Karpas-422 (cell line): ENCODE data around the gene SCUBE1. TPM values are rescaled to one million over a fixed set of nuclear protein-coding genes. Genes with fewer than 3 reads are reported as not detected.
A peak's percentile ranks its signal among the peaks of the same experiment; 100 is the strongest.

ENCODE experiments used
- DNase-seq: peaks from one replicate; pipeline ENCODE4 v3.0.0-alpha.2; 2015
- H2AFZ ChIP-seq: fragments of 200-600 bp; sonication (generic); 2 replicates; pipeline ENCODE4 v1.6.1; 2014; ENCODE audit warnings: antibody characterized with exemption, low read length, mixed read lengths
- H3K27ac ChIP-seq: fragments of 200-600 bp; sonication (generic); 2 replicates; pipeline ENCODE4 v1.5.1; 2014; ENCODE audit warnings: mild to moderate bottlenecking, low read length, moderate library complexity
- H3K27me3 ChIP-seq: fragments of 200-600 bp; sonication (generic); 2 replicates; pipeline ENCODE4 v1.6.1; 2014; ENCODE audit warnings: low read length, mixed read lengths
- H3K36me3 ChIP-seq: fragments of 200-600 bp; sonication (generic); 2 replicates; pipeline ENCODE4 v1.6.1; 2014; ENCODE audit warnings: low read length, mixed read lengths; ENCODE audit not compliant: insufficient read depth
- H3K4me1 ChIP-seq: fragments of 200-600 bp; sonication (generic); 2 replicates; pipeline ENCODE4 v1.6.1; 2014; ENCODE audit warnings: mild to moderate bottlenecking, low read length, mixed read lengths
- H3K4me2 ChIP-seq: fragments of 200-600 bp; sonication (generic); 2 replicates; pipeline ENCODE4 v1.6.1; 2014; ENCODE audit warnings: low read length, low read depth, mild to moderate bottlenecking; ENCODE audit not compliant: poor library complexity, severe bottlenecking
- H3K4me3 ChIP-seq: fragments of 200-600 bp; sonication (generic); 2 replicates; pipeline ENCODE4 v1.5.1; 2014; ENCODE audit warnings: mild to moderate bottlenecking, antibody characterized with exemption, low read length, mixed read lengths
- H3K79me2 ChIP-seq: fragments of 200-600 bp; sonication (generic); 2 replicates; pipeline ENCODE4 v1.6.1; 2014; ENCODE audit warnings: mild to moderate bottlenecking, low read length, mixed read lengths
- H3K9ac ChIP-seq: fragments of 200-600 bp; sonication (generic); 2 replicates; pipeline ENCODE4 v1.6.0; 2014; ENCODE audit warnings: low read length
- H3K9me2 ChIP-seq: fragments of 200-600 bp; sonication (generic), shearing (Covaris generic); replicated peaks from 2 replicates; pipeline ENCODE4 v1.6.0; 2014; ENCODE audit warnings: mild to moderate bottlenecking, low read length, moderate library complexity; ENCODE audit not compliant: insufficient read depth
- H3K9me3 ChIP-seq: fragments of 300-700, 200-600 bp; sonication (generic); 2 replicates; pipeline ENCODE4 v1.6.1; 2014; ENCODE audit warnings: low read length, mixed read lengths
- H4K20me1 ChIP-seq: fragments of 200-600 bp; sonication (generic); 2 replicates; pipeline ENCODE4 v1.6.1; 2014; ENCODE audit warnings: mild to moderate bottlenecking, antibody characterized with exemption, low read length, low read depth; ENCODE audit not compliant: insufficient read depth
- total RNA-seq: library from RNA; depleted of rRNA; stranded (reverse); fragments of >200 nt; shearing (Covaris generic); gene quantifications from 2 replicates; pipeline ENCODE4 v1.2.3, GENCODE V29; 2014; ENCODE audit warnings: low replicate concordance

SCUBE1 gene
- total RNA-seq, 1 experiment from 2014 or later = not detected

DNA sequence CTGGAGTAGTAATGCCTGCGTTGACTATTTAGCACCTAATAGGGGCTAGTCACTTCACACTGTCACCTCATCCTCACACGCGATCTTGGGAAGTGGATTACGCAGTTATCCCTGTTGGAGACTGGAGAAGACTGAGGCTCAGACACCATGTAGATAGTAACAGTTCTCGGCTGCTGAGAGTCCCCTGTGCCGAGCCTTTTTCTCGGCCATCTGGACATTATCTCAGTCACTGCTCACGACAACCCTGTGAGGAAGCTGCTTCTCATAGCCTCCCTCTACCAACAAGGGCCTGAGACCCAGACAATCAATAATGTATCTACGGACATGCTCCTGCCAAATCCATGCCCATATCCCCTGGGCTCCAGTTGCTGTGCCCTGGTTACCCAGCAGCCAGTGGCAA, 25.9 kb downstream of the SCUBE1 start:
- H3K79me2 ChIP-seq = no peaks in the 10 kb centered on the region
- no peak overlapping the region for H3K27ac ChIP-seq
- H3K36me3 ChIP-seq = no peaks in the 10 kb centered on the region
- H3K27me3 ChIP-seq = no peaks in the 10 kb centered on the region
- H3K4me2 ChIP-seq = no peak overlapping the region
- H2AFZ ChIP-seq = no peak overlapping the region
- H3K4me3 ChIP-seq = no peak overlapping the region
- H3K9ac ChIP-seq = no peak overlapping the region
- H3K9me3 ChIP-seq = no peaks in the 10 kb centered on the region
- peaks cover 58% of the 10 kb centered on the region for H3K4me1 ChIP-seq
- H3K9me2 ChIP-seq = no peaks in the 10 kb centered on the region
- no peaks in the 10 kb centered on the region; the same call in 1 of the 2 replicates for H4K20me1 ChIP-seq
- DNase-seq = no peak

DNA sequence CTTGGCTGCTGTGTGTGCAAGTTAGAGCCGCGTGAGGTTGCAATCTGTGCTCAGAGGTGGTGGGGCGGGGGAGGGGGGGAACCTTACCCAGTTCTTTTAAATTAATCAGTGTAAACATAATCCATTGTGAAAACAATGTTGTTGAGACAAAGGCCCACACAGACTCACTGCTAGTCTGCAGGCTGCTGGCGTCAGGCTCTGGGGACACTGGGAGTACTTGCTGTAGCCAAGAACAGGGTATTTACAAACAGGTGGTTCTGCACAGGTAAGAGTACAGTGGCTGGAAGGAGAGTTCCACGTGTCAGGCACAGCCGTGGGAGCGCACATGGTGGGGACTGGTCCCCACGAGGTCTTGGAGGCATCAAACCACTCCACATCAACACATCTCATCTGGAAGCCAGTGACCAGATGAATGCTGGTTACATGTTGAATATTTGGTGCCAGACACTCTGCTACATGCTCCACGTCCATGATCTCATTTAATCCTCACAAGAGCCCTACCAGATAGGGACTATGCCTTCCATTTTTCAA, 27.4 kb downstream of the SCUBE1 start:
- no peak for DNase-seq
- Histone ChIP-seq H3K9me2 (no peaks in the 10 kb centered on the region), H4K20me1 (no peaks in the 10 kb centered on the region; the same call in 1 of the 2 replicates), H3K4me1 (peaks cover 58% of the 10 kb centered on the region), H3K9me3 (no peaks in the 10 kb centered on the region), H3K79me2 (no peaks in the 10 kb centered on the region), H3K27me3 (no peaks in the 10 kb centered on the region), H3K27ac (no peak overlapping the region), H2AFZ (no peak overlapping the region), H3K4me3 (no peak overlapping the region), H3K36me3 (no peaks in the 10 kb centered on the region), H3K4me2 (no peak overlapping the region), H3K9ac (no peak overlapping the region)

- DNase-seq = no peak
- Histone ChIP-seq H3K9ac (no peak overlapping the region), H3K36me3 (no peaks in the 10 kb centered on the region), H3K27me3 (no peaks in the 10 kb centered on the region), H3K79me2 (no peaks in the 10 kb centered on the region), H3K9me2 (no peaks in the 10 kb centered on the region), H4K20me1 (no peaks in the 10 kb centered on the region; the same call in 1 of the 2 replicates), H3K4me2 (no peak overlapping the region), H3K27ac (no peak overlapping the region), H2AFZ (no peak overlapping the region), H3K4me1 (peaks cover 47% of the 10 kb centered on the region), H3K9me3 (no peaks in the 10 kb centered on the region), H3K4me3 (no peak overlapping the region)
These were observed 28.6 kb downstream of the SCUBE1 start for GRCh38 chr22:43314611-43315010.

DNA sequence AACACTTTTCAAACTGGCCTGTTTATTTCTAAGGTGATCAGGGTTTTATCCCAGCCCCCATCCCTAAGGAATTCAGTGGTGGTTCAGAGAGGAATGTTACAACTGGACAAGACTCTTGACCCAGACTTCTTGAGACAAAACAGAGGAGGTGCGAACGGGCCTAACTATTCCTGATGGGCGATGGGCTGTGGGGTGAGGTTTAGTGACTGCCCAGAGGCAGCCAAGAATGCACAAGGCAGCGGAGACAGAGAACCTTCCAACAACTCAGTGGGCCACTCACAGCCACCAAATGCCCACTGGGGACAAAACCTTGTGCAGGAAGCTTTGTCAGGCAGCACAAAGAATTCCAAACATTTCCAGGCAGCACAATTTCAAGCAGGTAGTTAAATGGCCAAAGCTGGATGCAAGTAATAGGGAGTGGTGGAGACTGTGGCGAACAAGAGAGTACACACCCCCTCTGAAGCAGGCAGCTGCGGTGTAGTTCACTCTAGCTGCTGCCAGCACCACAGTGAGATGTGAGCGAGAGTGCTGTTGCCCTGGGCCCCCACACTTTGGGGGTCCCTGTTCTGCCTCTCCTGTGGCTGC, 29.2 kb downstream of the SCUBE1 start:
- Histone ChIP-seq H4K20me1 (no peaks in the 10 kb centered on the region; the same call in 1 of the 2 replicates), H3K4me3 (0 out of 2 replicates have a peak overlapping the region, but pooled peaks have one; percentile 1), H3K36me3 (no peaks in the 10 kb centered on the region), H3K9ac (no peak overlapping the region), H3K27me3 (no peaks in the 10 kb centered on the region), H3K27ac (no peak overlapping the region), H3K9me3 (no peaks in the 10 kb centered on the region), H3K4me1 (peaks cover 40% of the 10 kb centered on the region), H3K79me2 (no peaks in the 10 kb centered on the region), H2AFZ (no peak overlapping the region), H3K9me2 (no peaks in the 10 kb centered on the region), H3K4me2 (peak overlapping the region; percentile 33)
- DNase-seq = no peak

DNA sequence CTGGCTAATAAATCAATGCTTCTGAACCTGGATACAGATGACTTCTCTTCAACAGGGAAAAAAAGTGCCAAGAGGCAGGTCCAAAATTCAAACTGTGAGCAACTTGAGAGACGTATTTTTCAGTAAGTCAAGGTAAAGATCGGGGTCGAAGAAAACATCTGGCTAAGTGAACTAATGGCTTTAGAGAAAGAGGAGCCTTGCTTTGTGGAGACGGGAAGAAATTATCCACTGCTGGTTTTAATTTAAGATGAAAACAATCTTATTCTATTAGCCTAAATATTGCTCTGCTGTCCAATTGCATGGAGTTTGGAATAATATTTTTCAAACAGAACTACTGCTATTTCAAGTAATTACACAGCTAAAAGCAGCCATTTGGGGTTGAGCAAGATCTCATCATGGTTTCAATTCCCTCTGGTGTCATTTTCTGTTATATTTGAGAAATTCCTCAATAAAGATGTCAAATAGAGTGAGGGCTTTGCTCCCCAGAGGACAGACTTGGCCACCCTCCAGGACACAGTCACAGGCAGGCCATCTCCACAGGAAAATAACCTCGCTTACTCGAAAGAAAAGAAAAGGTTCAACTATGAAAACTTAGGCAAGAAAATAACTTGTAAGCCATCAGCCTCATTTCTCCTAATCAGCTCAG, 29.8 kb downstream of the SCUBE1 start:
- Histone ChIP-seq H3K27me3 (no peaks in the 10 kb centered on the region), H3K4me1 (peaks cover 39% of the 10 kb centered on the region), H3K4me3 (0 out of 2 replicates have a peak overlapping the region, but pooled peaks have one; percentile 1), H3K9me2 (no peaks in the 10 kb centered on the region), H3K27ac (no peak overlapping the region), H3K36me3 (no peaks in the 10 kb centered on the region), H4K20me1 (no peaks in the 10 kb centered on the region; the same call in 1 of the 2 replicates), H3K9ac (no peak overlapping the region), H3K79me2 (no peaks in the 10 kb centered on the region), H3K9me3 (no peaks in the 10 kb centered on the region), H3K4me2 (peak overlapping the region; percentile 33), H2AFZ (no peak overlapping the region)
- DNase-seq = peak; percentile 80

- Histone ChIP-seq H3K27ac (no peak overlapping the region), H3K4me1 (peaks cover 37% of the 10 kb centered on the region), H3K9me2 (no peaks in the 10 kb centered on the region)
These were observed 30.6 kb downstream of the SCUBE1 start for GRCh38 chr22:43312608-43313007.

DNA sequence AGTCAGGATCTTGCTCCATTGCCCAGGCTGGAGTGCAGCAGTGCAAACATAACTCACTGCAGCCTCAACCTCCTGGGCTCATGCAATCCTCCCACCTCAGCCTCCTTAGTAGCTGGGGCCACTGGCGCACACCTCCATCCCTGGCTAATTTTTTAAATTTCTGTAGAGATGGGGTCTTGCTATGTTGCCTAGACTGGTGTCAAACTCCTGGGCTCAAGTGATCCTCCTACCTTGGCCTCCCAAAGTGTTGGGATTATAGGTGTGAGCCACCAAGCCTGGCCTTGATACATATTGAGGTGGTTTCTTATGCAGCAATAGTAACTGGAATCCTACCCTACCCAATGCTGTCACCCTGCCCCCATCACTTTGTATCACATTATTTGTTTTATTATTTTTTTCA, 32.4 kb downstream of the SCUBE1 start:
- no peak for DNase-seq
- no peak overlapping the region for H3K27ac ChIP-seq
- no peak overlapping the region for H3K9ac ChIP-seq
- H3K9me3 ChIP-seq = no peaks in the 10 kb centered on the region
- H4K20me1 ChIP-seq = no peaks in the 10 kb centered on the region; the same call in 1 of the 2 replicates
- no peaks in the 10 kb centered on the region for H3K9me2 ChIP-seq
- H3K36me3 ChIP-seq = no peaks in the 10 kb centered on the region
- H3K4me2 ChIP-seq = no peak overlapping the region
- no peak overlapping the region for H3K4me3 ChIP-seq
- peaks cover 3% of the 10 kb centered on the region; the same call in 1 of the 2 replicates for H3K27me3 ChIP-seq
- H3K4me1 ChIP-seq = peaks cover 23% of the 10 kb centered on the region
- no peaks in the 10 kb centered on the region for H3K79me2 ChIP-seq
- H2AFZ ChIP-seq = no peak overlapping the region

More at GRCh38 chr22:43312608-43313007, 30.6 kb downstream of the SCUBE1 start:
- Histone ChIP-seq H3K9ac (no peak overlapping the region), H3K9me3 (no peaks in the 10 kb centered on the region), H4K20me1 (no peaks in the 10 kb centered on the region; the same call in 1 of the 2 replicates), H3K4me3 (no peak overlapping the region), H3K27me3 (no peaks in the 10 kb centered on the region), H3K79me2 (no peaks in the 10 kb centered on the region), H3K4me2 (no peak overlapping the region), H2AFZ (no peak overlapping the region), H3K36me3 (no peaks in the 10 kb centered on the region)
- no peak for DNase-seq

GRCh38 chr22:43310311-43310710, 32.9 kb downstream of the SCUBE1 start:
- H3K36me3 ChIP-seq = no peaks in the 10 kb centered on the region
- H4K20me1 ChIP-seq = no peaks in the 10 kb centered on the region; the same call in 1 of the 2 replicates
- no peaks in the 10 kb centered on the region for H3K9me3 ChIP-seq
- no peaks in the 10 kb centered on the region for H3K9me2 ChIP-seq
- H3K4me2 ChIP-seq = no peak overlapping the region
- no peak overlapping the region for H3K9ac ChIP-seq
- peaks cover 3% of the 10 kb centered on the region; the same call in 1 of the 2 replicates for H3K27me3 ChIP-seq
- DNase-seq = no peak
- H3K4me3 ChIP-seq = no peak overlapping the region
- no peak overlapping the region for H3K27ac ChIP-seq
- H3K79me2 ChIP-seq = no peaks in the 10 kb centered on the region
- H2AFZ ChIP-seq = no peak overlapping the region
- peaks cover 22% of the 10 kb centered on the region for H3K4me1 ChIP-seq
